ENCODE data around the gene GPRC5B. TPM values are rescaled to one million over a fixed set of nuclear protein-coding genes. Genes with fewer than 3 reads are reported as not detected.

Gene GPRC5B
- total RNA-seq, 1 experiment from 2014 or later, result 62.0 TPM

- Histone ChIP-seq H3K27ac (no peak overlapping the region), H3K9me3 (ENCODE audit: insufficient read depth, low read depth) (no peaks in the 10 kb centered on the region), H3K4me2 (no peak overlapping the region), H4K20me1 (ENCODE audit: insufficient read depth) (no peaks in the 10 kb centered on the region), H3K79me2 (ENCODE audit: low read depth) (no peaks in the 10 kb centered on the region), H3K4me1 (replicated peaks; ENCODE audit: insufficient read depth) (no peaks in the 10 kb centered on the region), H3K36me3 (ENCODE audit: low read depth) (no peaks in the 10 kb centered on the region), H2AFZ (no peak overlapping the region), H3K9me2 (ENCODE audit: insufficient read depth) (no peaks in the 10 kb centered on the region), H3F3A (ENCODE audit: insufficient read depth, low read depth) (no peaks in the 10 kb centered on the region), H3K4me3 (no peak overlapping the region), H3K27me3 (ENCODE audit: insufficient read depth, low read depth) (peaks cover 57% of the 10 kb centered on the region)
- no TSS peak for BruUV-seq (replicated peaks)
- DNase-seq, result no peak
- no peak for TF ChIP-seq EZH2 (IDR thresholded peaks at IDR 0.05; ENCODE audit: low read depth)
- no peak for TF ChIP-seq CTCF (conservative IDR thresholded peaks at IDR 0.05)
- ChIA-PET CTCF (no interaction called here), POLR2A (ENCODE audit: unreplicated experiment) (no interaction called here)
- intact Hi-C loops (cut with micrococcal nuclease; ENCODE audit: unreplicated experiment), result no loop called here
These were observed 43.8 kb upstream of the GPRC5B start for GRCh38 chr16:19928432-19928831.

GRCh38 chr16:19926449-19927390, 42.1 kb upstream of the GPRC5B start:
- no peaks in the 10 kb centered on the region for H4K20me1 ChIP-seq (ENCODE audit: insufficient read depth)
- H3F3A ChIP-seq (ENCODE audit: insufficient read depth, low read depth), result no peaks in the 10 kb centered on the region
- ChIA-PET POLR2A (ENCODE audit: unreplicated experiment) (no interaction called here), CTCF (no interaction called here)
- H3K36me3 ChIP-seq (ENCODE audit: low read depth), result no peaks in the 10 kb centered on the region
- no peaks in the 10 kb centered on the region for H3K9me3 ChIP-seq (ENCODE audit: insufficient read depth, low read depth)
- H3K79me2 ChIP-seq (ENCODE audit: low read depth), result no peaks in the 10 kb centered on the region
- no TSS peak for BruUV-seq (replicated peaks)
- intact Hi-C loops (cut with micrococcal nuclease; ENCODE audit: unreplicated experiment), result no loop called here
- no peaks in the 10 kb centered on the region for H3K9me2 ChIP-seq (ENCODE audit: insufficient read depth)
- no peak for DNase-seq
- no peaks in the 10 kb centered on the region for H3K4me1 ChIP-seq (replicated peaks; ENCODE audit: insufficient read depth)
- H3K4me3 ChIP-seq, result no peak overlapping the region
- no peak overlapping the region for H3K27ac ChIP-seq
- peaks cover 41% of the 10 kb centered on the region for H3K27me3 ChIP-seq (ENCODE audit: insufficient read depth, low read depth)
- no peak overlapping the region for H3K4me2 ChIP-seq
- no peak overlapping the region for H2AFZ ChIP-seq
- no peak for TF ChIP-seq EZH2 (IDR thresholded peaks at IDR 0.05; ENCODE audit: low read depth)
- TF ChIP-seq CTCF (conservative IDR thresholded peaks at IDR 0.05), result no peak

GRCh38 chr16:19923396-19923795, 38.7 kb upstream of the GPRC5B start:
- Histone ChIP-seq H3F3A (ENCODE audit: insufficient read depth, low read depth) (no peaks in the 10 kb centered on the region), H2AFZ (no peak overlapping the region), H3K27ac (no peak overlapping the region), H3K36me3 (ENCODE audit: low read depth) (no peaks in the 10 kb centered on the region), H3K27me3 (ENCODE audit: insufficient read depth, low read depth) (peaks cover 24% of the 10 kb centered on the region), H4K20me1 (ENCODE audit: insufficient read depth) (no peaks in the 10 kb centered on the region), H3K79me2 (ENCODE audit: low read depth) (no peaks in the 10 kb centered on the region), H3K9me2 (ENCODE audit: insufficient read depth) (no peaks in the 10 kb centered on the region), H3K4me1 (replicated peaks; ENCODE audit: insufficient read depth) (no peaks in the 10 kb centered on the region), H3K4me2 (no peak overlapping the region), H3K4me3 (no peak overlapping the region), H3K9me3 (ENCODE audit: insufficient read depth, low read depth) (no peaks in the 10 kb centered on the region)
- no peak for TF ChIP-seq EZH2 (IDR thresholded peaks at IDR 0.05; ENCODE audit: low read depth)
- TF ChIP-seq CTCF (conservative IDR thresholded peaks at IDR 0.05), result no peak
- POLR2A ChIA-PET (ENCODE audit: unreplicated experiment), result no interaction called here
- CTCF ChIA-PET, result no interaction called here
- DNase-seq, result no peak
- no TSS peak for BruUV-seq (replicated peaks)
- intact Hi-C loops (cut with micrococcal nuclease; ENCODE audit: unreplicated experiment), result no loop called here

All from PC-9 (cell line).